ENCODE results near the gene NPRL2. TPM values are rescaled to one million over a fixed set of nuclear protein-coding genes. Genes with fewer than 3 reads are reported as not detected.

NPRL2 gene
- total RNA-seq (10 to 100 TPM; 18.4 to 24.3 (median 19.3) TPM), polyA plus RNA-seq (16.7 TPM)
- long read RNA-seq, donor 1, transcript NPRL2-201 (11 exons, 1,700 nt) = major isoform, 23 of 38 reads
- long read RNA-seq, donor 1, partial matches to known transcripts = 1 of 38 reads
- long read RNA-seq, donor 1, other reads (novel, unspliced or antisense) = 14 of 38 reads
- long read RNA-seq, donor 2, transcript NPRL2-201 (11 exons, 1,700 nt) = major isoform, 21 of 24 reads
- long read RNA-seq, donor 2, partial matches to known transcripts = 0 of 24 reads
- long read RNA-seq, donor 2, other reads (novel, unspliced or antisense) = 3 of 24 reads
- long read RNA-seq, donor 3, transcript NPRL2-201 (11 exons, 1,700 nt) = major isoform, 43 of 93 reads
- long read RNA-seq, donor 3, partial matches to known transcripts = 7 of 93 reads
- long read RNA-seq, donor 3, other reads (novel, unspliced or antisense) = 43 of 93 reads
- long read RNA-seq, donor 4, transcript NPRL2-201 (11 exons, 1,700 nt) = major isoform, 19 of 28 reads
- long read RNA-seq, donor 4, partial matches to known transcripts = 0 of 28 reads
- long read RNA-seq, donor 4, other reads (novel, unspliced or antisense) = 9 of 28 reads

DNA sequence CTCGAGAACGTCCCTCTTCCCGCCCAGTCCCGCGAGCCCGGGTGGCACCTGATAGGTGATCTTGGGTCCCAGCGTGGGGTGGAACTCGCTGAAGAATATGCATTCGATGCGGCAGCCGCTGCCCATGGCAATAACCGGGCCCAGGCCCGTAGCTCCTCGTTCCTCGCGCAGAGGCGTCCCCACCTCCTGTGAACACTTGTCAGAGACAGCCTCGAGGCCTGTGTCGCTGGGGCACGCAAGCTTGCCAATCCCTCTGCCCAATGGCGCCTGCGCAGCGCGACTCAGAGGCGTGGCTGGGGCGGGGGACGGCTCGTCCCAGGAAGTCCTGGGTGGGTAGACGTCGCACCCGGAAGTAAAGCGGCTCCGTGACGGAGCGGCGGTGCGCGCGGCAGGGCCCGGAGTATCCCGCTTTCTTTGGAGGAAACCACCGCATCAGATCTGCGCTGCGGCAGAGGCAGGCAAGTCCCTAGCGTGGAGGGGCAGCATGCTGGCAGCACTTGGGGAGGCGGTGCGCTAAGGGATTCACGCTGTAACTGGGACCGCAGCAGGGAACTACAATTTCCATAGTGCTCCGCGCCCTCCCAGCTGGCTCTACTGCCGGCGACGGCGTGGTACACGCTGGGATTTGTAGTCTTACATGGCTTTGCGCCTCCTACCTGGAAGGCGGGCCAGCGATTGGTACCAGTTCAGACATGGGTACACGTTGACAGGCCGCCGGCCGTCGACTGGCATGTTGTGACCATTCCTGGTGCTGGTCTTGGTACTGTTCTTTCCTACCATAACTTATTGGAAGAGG is at the start of gene NPRL2, which contains the start of gene CYB561D2:
TSS of gene NPRL2 (minus strand) at position 249 of the 796 bp plus-strand sequence. CDS start at position 126, 123 bp downstream.
TSS of gene CYB561D2 (plus strand) at position 336 of the 796 bp plus-strand sequence. CDS start 572 bp downstream, outside the sequence.
- peaks cover 12% of the 10 kb centered on the region for H3K4me1 ChIP-seq (ENCODE audit: control insufficient read depth, insufficient read depth, low read length)
- ATAC-seq (peak; percentile 94), DNase-seq (peak; percentile 98 to 99 (median 99))
- H3K27me3 ChIP-seq (ENCODE audit: control insufficient read depth, insufficient read depth) = no peaks in the 10 kb centered on the region
- H3K4me3 ChIP-seq (ENCODE audit: low read length) = peak within 1 kb of the TSS; percentile 65
- peak within 1 kb of the TSS; percentile 94 for H3K27ac ChIP-seq (ENCODE audit: low read length)
- WGBS = under 1% methylated on average over 64 of the region's 64 CpGs
- intact Hi-C loops (cut with DNase I) = loop anchor here in 1 of 4 donors (5.0 kb wide), 1 partner anchor 192 kb away; no protein-coding TSS in a partner anchor
- no peaks in the 10 kb centered on the region for H3K9me3 ChIP-seq (ENCODE audit: control insufficient read depth, low read length)

DNA sequence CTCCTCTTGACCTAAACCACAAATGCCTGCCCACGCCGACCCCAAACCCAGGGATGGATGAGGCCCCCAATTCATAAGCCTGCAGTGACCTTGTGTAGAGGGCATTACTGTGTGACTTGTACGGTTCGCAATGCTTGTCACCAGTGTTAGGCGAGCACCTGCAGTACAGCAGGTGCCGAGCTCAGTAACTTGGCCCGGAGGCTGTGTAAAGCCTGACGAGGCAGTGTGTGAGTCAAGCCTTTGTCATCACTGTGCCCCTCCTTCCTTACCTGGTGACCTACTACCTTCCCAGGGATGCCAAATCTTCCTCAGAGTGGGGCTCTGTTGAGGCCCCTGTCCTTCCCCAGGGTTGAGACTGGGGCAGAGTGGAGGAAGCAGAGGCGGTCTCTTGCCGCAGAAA is 45.9 kb upstream of the NPRL2 start:
- Histone ChIP-seq H3K9me3 (ENCODE audit: control insufficient read depth, low read length) (no peaks in the 10 kb centered on the region), H3K27me3 (ENCODE audit: control insufficient read depth, insufficient read depth) (no peaks in the 10 kb centered on the region), H3K4me3 (ENCODE audit: low read length) (no peak overlapping the region), H3K4me1 (ENCODE audit: control insufficient read depth, insufficient read depth, low read length) (peaks cover 4% of the 10 kb centered on the region), H3K27ac (ENCODE audit: low read length) (no peak overlapping the region)
- ATAC-seq (no peak), DNase-seq (no peak)
- intact Hi-C loops (cut with DNase I) = no loop called here
- WGBS = 89% methylated on average over 10 of the region's 10 CpGs

DNA sequence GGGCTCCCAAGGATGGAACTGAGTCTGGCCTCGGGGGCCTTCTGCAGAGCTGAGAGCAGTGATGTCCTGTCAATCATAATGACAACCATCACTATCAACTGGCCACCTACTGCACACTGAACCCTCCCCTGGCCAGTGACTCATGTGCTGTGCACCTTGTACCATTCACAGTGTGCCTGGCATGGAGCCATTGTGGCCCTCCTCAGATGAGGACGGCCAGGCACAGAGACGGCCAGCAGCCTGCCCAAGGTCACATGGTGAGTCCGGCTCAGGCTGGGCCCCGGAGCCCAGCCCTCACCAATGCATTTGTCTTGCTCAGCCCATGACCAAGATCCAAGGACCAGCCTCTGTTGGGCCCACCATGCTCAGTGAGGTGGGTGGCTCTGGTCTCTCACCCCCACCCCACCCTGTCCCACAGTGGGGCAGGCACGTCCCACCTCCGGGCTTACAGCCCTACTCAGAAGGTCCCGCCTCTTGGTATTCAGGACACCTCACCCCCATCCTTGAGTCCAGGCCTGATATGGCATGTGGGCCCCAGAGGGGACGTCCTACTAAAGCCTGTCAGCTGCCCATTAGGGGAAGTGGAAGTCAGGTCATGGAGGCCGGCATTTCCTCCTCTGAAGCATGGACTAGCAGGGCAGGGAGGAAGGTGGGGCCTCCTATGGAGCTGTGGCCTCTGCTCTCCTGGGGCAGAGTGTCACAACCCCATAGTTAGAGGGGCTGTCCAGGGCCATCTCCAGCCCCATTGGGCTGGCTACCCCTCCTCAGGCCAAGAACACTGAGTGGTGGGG is 44.7 kb upstream of the NPRL2 start:
- 73% methylated on average over 10 of the region's 10 CpGs for WGBS
- DNase-seq = no peak
- no peak overlapping the region for H3K4me3 ChIP-seq (ENCODE audit: low read length)
- intact Hi-C loops (cut with DNase I) = no loop called here
- H3K27me3 ChIP-seq (ENCODE audit: control insufficient read depth, insufficient read depth) = no peaks in the 10 kb centered on the region
- no peak overlapping the region for H3K27ac ChIP-seq (ENCODE audit: low read length)
- peaks cover 11% of the 10 kb centered on the region for H3K4me1 ChIP-seq (ENCODE audit: control insufficient read depth, insufficient read depth, low read length)
- no peak for ATAC-seq
- H3K9me3 ChIP-seq (ENCODE audit: control insufficient read depth, low read length) = no peaks in the 10 kb centered on the region

DNA sequence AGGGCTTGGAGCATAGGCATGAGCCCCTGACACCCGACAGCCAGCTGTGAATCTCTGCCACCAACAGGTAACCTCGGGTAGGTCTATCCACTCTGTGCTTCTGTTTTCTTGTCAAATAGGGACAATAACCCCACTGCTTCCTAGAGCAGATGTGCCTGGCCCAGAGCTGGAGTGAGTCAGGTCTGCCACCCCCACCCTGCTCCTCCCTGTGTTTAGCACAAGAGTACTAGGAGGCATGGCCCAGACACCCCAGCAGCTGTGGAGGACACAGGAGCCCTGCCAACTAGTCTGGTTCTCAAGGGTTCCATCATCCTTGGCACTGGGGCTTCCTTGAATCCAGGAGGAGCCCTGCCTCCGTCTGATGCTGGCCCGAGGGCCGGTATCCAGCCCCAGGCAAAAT is 42.5 kb upstream of the NPRL2 start:
- H3K27me3 ChIP-seq (ENCODE audit: control insufficient read depth, insufficient read depth) = no peaks in the 10 kb centered on the region
- DNase-seq (no peak), ATAC-seq (no peak)
- H3K4me1 ChIP-seq (ENCODE audit: control insufficient read depth, insufficient read depth, low read length) = peaks cover 11% of the 10 kb centered on the region
- 79% methylated on average over 5 of the region's 5 CpGs for WGBS
- no peak overlapping the region for H3K27ac ChIP-seq (ENCODE audit: low read length)
- H3K9me3 ChIP-seq (ENCODE audit: control insufficient read depth, low read length) = no peaks in the 10 kb centered on the region
- H3K4me3 ChIP-seq (ENCODE audit: low read length) = no peak overlapping the region
- intact Hi-C loops (cut with DNase I) = no loop called here

DNA sequence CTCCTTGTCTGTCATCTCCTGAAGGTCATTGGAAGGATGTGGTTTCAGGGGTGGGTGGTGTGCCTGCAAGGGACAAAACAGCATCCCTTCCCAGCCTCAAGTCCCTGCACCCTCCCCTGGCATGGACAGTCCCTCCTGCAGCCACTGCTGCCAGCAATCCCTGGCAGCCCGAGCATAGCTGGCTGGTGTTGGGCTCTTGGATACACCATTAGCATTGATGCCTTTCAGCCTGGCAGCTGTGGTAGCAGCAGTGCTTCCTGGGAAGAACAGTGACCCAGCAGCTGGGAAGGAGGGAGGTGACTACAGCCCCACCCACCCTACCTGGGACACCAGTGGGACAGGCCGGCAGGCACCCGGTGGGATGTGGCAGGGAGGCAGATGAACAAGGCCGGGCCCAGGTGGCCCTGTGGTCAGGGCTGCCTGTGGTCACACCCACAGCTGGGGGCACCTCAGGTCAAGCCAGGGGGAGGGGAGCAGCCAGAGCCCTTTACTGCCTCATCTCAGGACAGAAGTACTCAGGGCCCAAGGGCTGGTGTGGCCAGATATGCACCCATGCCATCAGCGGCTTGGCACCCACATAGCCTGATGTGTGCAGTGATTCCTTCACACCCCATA is 41.6 kb upstream of the NPRL2 start:
- intact Hi-C loops (cut with DNase I) = no loop called here
- no peaks in the 10 kb centered on the region for H3K9me3 ChIP-seq (ENCODE audit: control insufficient read depth, low read length)
- no peaks in the 10 kb centered on the region for H3K27me3 ChIP-seq (ENCODE audit: control insufficient read depth, insufficient read depth)
- peak overlapping the region; percentile 53 for H3K27ac ChIP-seq (ENCODE audit: low read length)
- peak in 1 of 3 donors; percentile 71 for DNase-seq
- 74% methylated on average over 5 of the region's 5 CpGs for WGBS
- H3K4me1 ChIP-seq (ENCODE audit: control insufficient read depth, insufficient read depth, low read length) = peaks cover 11% of the 10 kb centered on the region
- ATAC-seq = peak; percentile 38 to 56
- H3K4me3 ChIP-seq (ENCODE audit: low read length) = no peak overlapping the region

DNA sequence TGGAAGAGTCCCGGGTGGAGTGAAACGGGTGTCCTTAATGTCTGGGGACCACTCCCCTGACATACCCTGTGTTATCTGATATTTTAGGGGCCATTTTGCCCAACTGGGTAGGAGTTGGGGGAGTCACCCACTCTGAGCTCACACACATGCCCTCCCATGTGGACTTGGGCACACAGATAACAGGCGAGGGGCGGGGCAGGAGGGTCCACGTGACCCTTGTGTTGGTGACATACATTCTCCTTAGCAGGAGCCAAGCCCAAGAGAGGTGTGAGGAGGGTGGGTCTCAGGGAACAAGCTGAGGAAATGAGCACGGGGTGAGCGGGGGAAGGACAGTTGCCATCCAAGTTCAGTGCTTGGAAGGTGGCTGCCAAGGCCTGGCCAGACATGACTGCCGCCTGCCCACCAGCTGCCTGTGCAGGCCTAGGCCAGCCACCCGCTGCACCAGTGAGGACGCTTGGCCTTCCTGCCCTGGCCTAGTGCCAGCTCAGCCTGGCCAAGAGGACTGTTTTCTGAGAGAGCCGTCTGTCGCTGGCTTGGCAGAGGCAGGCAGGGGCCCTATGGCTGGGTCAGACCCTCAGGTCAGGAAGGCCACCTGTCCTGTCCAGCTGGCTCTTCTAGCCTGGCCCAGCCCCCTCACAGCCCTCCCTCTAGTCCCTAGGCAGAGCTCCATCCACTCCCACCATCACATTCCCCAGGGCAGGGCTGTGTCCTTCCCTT is 40.1 kb upstream of the NPRL2 start:
- H3K27me3 ChIP-seq (ENCODE audit: control insufficient read depth, insufficient read depth) = no peaks in the 10 kb centered on the region
- intact Hi-C loops (cut with DNase I) = no loop called here
- H3K4me3 ChIP-seq (ENCODE audit: low read length) = no peak overlapping the region
- no peaks in the 10 kb centered on the region for H3K9me3 ChIP-seq (ENCODE audit: control insufficient read depth, low read length)
- DNase-seq (peak; percentile 67 to 91 (median 89)), ATAC-seq (peak; percentile 61 to 77)
- H3K4me1 ChIP-seq (ENCODE audit: control insufficient read depth, insufficient read depth, low read length) = peaks cover 11% of the 10 kb centered on the region
- 53% methylated on average over 12 of the region's 12 CpGs for WGBS
- peak overlapping the region; percentile 43 for H3K27ac ChIP-seq (ENCODE audit: low read length)

DNA sequence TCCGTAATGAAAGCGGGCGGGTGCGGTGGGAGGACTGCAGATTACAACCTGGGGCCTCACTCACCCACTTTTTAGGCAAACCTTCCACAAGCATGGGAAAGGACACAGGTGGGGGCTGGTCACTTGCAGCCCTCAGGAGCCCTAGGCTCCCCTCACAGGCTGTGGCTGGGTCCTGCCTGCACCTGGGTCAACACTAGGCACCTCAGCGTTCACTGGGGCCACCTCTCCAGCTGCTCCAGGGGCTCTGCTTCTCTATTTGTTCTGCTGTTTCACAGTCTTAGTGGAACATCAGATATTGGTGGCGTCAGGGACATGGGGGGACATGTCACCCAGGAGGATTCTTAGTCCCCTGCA is 38.8 kb upstream of the NPRL2 start:
- H3K4me3 ChIP-seq (ENCODE audit: low read length) = no peak overlapping the region
- 92% methylated on average over 6 of the region's 6 CpGs for WGBS
- no peaks in the 10 kb centered on the region for H3K27me3 ChIP-seq (ENCODE audit: control insufficient read depth, insufficient read depth)
- H3K4me1 ChIP-seq (ENCODE audit: control insufficient read depth, insufficient read depth, low read length) = peaks cover 7% of the 10 kb centered on the region
- intact Hi-C loops (cut with DNase I) = no loop called here
- DNase-seq = no peak
- H3K27ac ChIP-seq (ENCODE audit: low read length) = no peak overlapping the region
- no peaks in the 10 kb centered on the region for H3K9me3 ChIP-seq (ENCODE audit: control insufficient read depth, low read length)
- no peak for ATAC-seq

DNA sequence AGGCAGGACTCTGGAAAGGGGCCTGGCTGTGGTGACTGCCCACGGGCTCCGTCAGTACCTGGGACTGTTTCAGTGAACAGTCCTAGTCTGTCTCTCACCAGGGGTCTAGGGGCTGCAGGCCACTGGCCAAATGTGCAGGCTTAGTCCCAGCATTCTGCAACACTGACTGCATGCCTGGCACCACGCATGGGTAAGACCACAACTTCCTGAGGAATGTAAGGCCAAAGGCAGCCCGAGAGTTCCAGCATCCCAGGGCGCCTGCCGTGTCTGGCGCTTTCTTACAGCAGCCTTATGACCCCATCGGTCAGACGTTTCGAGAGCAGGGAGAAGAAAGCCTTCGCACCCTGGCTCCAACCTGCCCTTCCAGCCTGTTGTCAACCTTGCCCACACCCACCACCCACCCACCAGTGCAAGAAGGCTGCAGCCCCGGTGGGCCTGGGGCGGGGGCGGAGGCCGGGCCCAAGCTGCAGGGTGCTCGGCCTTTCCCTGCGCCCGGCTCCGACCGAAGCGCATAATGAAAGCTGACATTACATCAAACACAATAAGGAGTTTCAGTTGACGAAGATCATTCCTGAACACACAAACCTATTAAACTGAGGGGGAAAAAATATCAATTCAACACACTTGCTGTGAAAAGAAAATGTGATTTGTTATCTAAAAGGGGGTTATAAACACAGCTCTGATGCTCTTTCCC is 38.3 kb upstream of the NPRL2 start:
- Histone ChIP-seq H3K4me1 (ENCODE audit: control insufficient read depth, insufficient read depth, low read length) (peaks cover 7% of the 10 kb centered on the region), H3K27me3 (ENCODE audit: control insufficient read depth, insufficient read depth) (no peaks in the 10 kb centered on the region), H3K9me3 (ENCODE audit: control insufficient read depth, low read length) (no peaks in the 10 kb centered on the region), H3K4me3 (ENCODE audit: low read length) (no peak overlapping the region), H3K27ac (ENCODE audit: low read length) (no peak overlapping the region)
- WGBS = 82% methylated on average over 22 of the region's 22 CpGs
- intact Hi-C loops (cut with DNase I) = no loop called here
- DNase-seq (no peak), ATAC-seq (no peak)

DNA sequence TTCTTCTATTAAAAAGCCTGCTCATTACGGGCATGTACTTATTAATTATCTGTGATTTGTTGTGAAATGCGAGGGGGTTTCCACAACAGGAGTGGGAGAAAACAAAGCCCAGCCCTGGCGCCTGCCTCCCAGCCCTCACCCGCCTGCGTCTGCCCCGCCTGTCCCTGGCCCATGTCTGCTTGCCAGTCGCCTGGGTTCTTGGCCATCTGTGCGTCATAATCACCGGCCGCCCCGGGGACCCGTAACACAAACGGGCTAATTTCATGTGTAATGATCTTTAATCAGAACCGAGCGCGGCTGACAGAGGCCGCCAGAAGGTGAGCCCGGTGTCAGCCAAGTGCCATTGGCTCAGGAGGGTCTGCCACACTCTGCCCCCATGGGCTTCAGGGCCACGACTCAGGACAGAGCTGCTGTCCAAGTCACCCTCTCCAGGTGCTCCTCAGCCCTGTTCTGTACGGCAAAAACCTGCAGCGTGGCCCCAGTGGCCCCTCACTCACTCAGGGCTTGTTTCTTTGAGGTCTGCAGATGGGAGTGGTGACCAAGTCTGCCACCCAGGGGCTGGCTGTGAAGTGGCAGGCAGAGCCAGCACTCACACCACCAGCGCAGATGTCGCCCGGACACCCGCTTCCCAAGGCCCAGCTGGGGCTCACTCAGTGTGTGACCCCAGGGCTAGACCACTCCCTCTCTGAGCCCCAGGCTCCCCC is 37.6 kb upstream of the NPRL2 start:
- H3K4me1 ChIP-seq (ENCODE audit: control insufficient read depth, insufficient read depth, low read length) = peaks cover 7% of the 10 kb centered on the region
- H3K4me3 ChIP-seq (ENCODE audit: low read length) = no peak overlapping the region
- H3K9me3 ChIP-seq (ENCODE audit: control insufficient read depth, low read length) = no peaks in the 10 kb centered on the region
- no peak overlapping the region for H3K27ac ChIP-seq (ENCODE audit: low read length)
- WGBS = 75% methylated on average over 25 of the region's 25 CpGs
- no peaks in the 10 kb centered on the region for H3K27me3 ChIP-seq (ENCODE audit: control insufficient read depth, insufficient read depth)
- DNase-seq (no peak), ATAC-seq (no peak)
- intact Hi-C loops (cut with DNase I) = no loop called here

Data from right cardiac atrium (tissue), 5 donors.